SIG-M5 treated with dmso at 0.1 percent for 504 hours (cell line): Measurements from ENCODE around the gene SLC35F1.
"Not testable (repeated sequence)": the region's sequence is repeated elsewhere in the genome, so short reads cannot be mapped to it uniquely, and the experiment has no call there.

ENCODE experiments used
- DNase-seq: peaks from one replicate; lab custom pipeline; 2025; ENCODE audit not compliant: unreplicated experiment; lab: John Stamatoyannopoulos, UW

SLC35F1 gene

DNA sequence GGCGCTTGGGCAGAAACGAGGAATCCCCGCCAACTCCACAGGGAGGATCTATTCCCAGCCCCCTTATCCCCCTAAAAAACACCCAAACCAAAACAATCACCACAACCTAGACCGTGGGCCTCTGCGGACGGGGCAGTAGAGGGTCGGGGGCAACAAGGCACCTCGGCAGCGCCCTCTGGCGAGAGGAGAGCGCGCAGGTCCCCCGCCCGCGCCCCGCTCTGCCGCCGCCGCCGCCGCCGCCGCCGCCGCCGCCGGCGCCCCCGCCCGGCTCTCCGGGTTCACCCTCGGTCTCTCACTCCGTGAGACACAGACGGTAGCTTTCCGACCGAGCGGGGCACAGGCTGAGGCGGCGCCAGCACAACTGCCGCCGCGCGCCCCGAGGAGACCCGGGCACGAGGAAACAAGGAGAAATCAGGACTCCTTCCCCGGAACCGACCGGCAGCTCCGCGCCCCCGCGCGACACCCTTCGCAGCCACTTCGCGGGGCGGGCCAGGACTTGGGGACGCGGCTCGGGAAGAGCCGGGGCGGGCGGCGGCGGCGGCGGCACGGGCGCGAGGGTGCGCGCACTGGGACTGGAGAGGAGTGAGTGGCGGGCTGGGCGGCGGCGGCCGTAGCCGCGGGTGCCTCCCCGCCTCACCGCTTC is at the start of gene SLC35F1:
TSS of gene SLC35F1 (plus strand) at position 307 of the 643 bp plus-strand sequence.
- DNase-seq: no peak

- DNase-seq: not testable (repeated sequence)
Observed at GRCh38 chr6:117858601-117859000, 48.5 kb upstream of the SLC35F1 start.

GRCh38 chr6:117861545-117861944 is 45.5 kb upstream of the SLC35F1 start:
- DNase-seq: no peak

GRCh38 chr6:117866561-117866960 is 40.5 kb upstream of the SLC35F1 start:
- no peak for DNase-seq

- no peak for DNase-seq
Observed at GRCh38 chr6:117870486-117871242, 36.4 kb upstream of the SLC35F1 start.

DNA sequence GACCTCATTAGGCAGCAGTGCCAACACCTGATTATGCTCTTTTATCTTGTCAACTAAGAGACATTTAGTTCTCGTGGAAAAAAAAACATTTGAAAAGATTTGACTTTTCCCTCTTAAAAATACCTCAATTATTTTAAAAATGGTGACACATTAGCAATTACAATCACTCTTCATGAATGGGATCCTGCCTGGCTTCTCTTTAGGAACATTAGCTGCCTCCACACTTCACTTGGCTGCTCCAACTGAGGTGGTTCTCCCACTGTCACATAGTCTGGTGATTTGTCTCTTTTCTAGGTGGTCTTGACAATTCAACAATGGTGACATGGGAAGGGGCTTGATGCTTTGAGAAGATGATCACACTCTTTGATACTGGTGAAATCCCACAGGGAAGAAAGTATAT is 26.2 kb upstream of the SLC35F1 start:
- DNase-seq: no peak

DNA sequence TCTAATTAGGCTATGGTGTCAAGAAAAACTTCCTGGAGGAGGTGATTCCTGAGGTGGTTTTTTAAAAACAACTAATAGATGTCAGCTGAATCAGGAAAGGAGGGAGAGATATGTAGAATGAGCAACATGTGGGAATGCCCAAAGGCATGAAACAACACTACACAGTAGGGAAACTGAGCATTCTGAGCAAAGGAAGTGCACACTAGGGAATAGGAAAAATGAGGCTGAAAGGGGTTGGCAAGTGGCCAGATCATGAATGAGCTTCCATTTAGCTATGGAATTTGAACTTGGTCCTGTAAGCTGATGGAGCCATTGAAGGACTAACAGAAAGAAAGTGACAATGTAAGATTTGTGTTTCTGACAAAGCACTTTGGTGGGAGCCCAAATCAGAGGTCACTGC is 16.9 kb upstream of the SLC35F1 start:
- no peak for DNase-seq

DNA sequence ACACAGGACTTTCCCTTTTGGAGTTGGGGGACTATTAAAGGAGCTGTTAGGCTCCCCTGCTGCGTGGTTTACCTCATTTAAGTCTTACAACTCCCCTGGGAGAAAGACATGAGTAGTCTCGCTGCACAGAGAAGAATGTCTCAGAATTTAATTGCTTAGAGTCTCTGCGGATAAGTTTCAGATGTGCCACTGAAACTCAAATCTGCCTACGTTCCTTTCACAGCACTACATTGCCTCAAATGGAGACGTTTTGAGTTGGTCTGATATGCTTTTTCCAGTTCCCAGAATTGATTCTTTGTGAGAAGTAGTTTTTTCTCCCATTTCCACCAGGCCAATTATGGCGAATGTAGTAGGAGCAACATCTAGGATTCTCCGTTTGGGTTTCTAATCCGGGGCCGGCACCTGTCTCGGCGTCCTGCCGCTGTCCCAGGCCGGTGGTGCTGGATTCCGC is 532 bp upstream of the SLC35F1 start:
- no peak for DNase-seq

DNA sequence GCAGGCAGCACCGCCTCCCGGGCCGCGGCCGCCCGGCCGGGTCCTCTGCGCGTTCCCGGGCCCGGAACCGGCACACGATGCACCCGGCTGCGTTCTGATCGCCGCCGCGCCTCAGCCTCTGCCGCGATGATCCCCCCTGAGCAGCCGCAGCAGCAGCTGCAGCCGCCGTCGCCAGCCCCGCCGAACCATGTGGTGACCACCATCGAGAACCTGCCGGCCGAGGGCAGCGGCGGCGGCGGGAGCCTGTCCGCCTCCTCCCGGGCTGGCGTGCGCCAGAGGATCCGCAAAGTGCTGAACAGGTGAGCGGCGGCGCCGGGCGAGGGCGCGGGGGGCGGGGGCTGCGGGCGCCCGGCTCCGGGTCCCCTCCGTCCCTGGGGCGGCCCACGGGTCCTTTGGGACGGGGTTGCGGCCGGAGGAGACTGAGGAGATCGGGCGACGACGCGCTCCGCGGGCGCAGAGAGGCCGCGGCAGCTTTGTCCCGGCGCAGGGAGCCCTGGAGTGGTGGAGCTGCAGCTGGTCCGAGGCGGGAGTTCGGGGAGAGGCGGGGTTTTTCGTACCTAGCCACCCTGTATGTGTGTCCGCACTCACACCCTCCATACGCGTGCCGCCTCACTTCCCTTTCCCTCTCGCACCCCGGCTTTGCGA is 659 bp downstream of the SLC35F1 start:
- no peak for DNase-seq

DNA sequence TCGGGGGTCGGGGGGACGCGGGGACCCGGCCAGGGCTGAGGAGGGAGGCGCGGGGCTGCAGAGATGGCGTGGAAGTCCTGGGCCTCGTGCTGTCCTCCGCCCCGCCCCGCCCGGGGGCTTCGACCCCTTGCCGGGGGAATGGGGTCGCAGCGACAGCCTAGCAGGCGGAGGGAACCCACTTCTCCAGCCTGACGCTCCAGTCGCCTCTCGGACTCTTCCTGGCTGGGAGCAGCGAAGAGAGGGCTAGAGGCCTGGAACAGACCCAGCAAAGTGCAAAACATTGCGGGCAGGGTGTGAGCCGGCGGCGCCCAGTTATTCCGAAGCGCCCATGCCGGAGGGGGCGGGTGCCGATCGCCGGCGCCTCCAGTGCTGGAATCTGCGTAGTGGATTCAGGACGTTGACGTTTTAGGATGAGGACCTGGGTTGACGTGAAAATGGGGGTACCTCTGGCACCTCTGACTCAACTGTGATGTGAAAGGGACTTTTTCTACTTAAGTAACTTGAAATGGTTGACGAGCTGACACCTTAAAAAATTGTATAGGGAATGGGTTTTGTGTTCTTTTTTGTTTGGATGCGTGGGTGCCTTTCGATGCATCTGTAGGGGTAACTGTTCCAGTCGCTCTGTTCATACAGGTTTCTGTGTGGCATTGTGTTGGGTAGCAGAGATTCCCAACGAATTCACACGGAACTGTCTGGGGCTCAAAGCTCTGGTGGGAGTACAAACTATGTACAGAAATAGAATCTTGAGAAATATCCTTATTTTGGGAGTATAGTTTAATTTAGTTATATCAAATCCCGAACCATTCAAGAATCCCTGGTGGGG is 1.4 kb downstream of the SLC35F1 start:
- no peak for DNase-seq

GRCh38 chr6:117909638-117910037 is 2.6 kb downstream of the SLC35F1 start:
- no peak for DNase-seq

GRCh38 chr6:117910549-117910948 is 3.5 kb downstream of the SLC35F1 start:
- DNase-seq: no peak

GRCh38 chr6:117911150-117911549 is 4.1 kb downstream of the SLC35F1 start:
- DNase-seq: no peak

DNA sequence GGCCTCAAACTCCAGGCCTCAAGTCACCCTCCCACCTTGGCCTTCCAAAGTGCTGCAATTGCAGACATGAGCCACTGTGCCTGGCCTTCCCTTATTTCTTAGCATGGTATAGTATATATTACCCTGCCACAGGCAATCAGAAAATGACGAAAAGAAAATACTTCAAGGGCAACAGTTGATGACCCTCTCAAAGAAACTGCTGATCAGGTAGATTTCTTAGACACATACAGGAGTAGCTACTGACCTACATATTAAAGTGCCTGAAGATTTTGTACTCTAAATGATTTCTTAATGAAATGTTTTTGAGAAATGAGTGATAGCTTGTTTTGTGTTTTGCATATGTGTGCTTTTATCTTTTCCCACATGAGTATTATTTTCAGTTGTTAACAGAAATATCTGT is 4.6 kb downstream of the SLC35F1 start:
- DNase-seq: no peak

GRCh38 chr6:117915846-117916245 is 8.8 kb downstream of the SLC35F1 start:
- no peak for DNase-seq

DNA sequence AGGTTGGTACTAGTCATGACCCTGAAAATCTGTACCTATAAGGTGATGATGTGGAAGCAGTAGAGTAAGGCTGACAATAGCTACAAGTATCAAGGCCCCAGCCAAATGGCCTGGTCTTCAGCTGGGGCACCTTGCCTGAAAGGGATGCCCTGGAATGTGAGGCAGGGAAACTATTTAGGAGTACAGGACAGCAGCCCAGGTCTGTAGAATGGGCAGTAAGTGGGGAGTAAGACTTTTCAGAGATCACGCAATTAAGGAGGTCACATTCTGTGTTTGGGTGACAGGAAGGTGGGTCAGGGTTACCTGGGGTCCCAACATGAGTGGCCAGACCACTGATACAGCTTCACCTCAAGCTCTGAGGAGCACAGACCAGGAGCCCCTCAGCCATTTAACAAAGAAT is 9.4 kb downstream of the SLC35F1 start:
- DNase-seq: no peak

DNA sequence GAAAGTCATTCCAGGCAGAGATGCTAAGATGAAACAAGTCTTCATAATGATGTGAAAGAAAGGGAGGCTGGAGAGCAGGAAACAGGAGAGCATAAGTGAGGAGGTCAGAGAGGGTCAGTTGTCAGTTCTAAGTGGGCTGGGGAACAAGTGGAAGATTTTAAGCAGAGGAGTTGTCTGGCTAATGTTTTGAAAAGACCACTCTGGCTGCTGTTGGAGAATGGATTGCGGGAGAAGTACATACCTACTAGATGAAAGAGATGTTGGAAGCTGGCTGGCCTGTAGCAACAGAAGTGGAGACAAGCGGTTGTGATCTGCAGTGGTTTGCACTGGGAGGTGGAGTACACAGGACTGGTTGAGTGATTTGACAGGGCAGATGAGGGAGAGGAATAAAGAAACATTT is 10.1 kb downstream of the SLC35F1 start:
- DNase-seq: no peak

GRCh38 chr6:117918454-117918853 is 11.4 kb downstream of the SLC35F1 start:
- no peak for DNase-seq

DNA sequence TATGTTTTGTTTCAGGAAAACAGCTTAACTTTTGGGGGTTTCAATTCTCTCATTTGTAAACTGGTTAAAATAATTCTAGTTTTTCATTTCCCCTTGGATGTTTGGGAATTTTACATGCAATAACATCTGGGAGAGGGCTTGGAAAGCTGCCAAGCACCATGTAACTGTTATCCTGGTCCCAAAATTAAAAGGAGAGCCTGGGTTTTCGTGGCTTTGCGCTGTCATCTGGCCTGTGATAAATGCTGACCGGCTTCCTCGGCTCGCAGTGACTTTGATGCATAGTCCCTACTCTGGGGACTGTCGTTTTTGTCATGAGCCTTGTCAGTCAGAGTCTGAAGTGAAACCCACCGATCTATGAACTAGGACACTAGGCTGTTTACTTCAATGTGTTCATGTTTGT is 12.2 kb downstream of the SLC35F1 start:
- no peak for DNase-seq

GRCh38 chr6:117919775-117920729 is 13.0 kb downstream of the SLC35F1 start:
- DNase-seq: no peak
